SKM-1 treated with dmso at 0.1 percent for 144 hours (cell line): ENCODE measurements around the gene HBD.

Source experiments
- DNase-seq: peaks from one replicate; lab custom pipeline; 2025; ENCODE audit not compliant: unreplicated experiment; lab: John Stamatoyannopoulos, UW

Gene HBD

GRCh38 chr11:5233307-5233706, 976 bp downstream of the HBD start:
- DNase-seq: no peak

GRCh38 chr11:5232821-5233220, 1.5 kb downstream of the HBD start:
- no peak for DNase-seq

- peak; percentile 69 for DNase-seq
Observed at GRCh38 chr11:5232176-5232575, 2.1 kb downstream of the HBD start.

- no peak for DNase-seq
Observed at GRCh38 chr11:5231111-5231510, 3.2 kb downstream of the HBD start.

GRCh38 chr11:5230266-5230665, 4.0 kb downstream of the HBD start:
- DNase-seq: no peak

- DNase-seq: no peak
Observed at GRCh38 chr11:5229796-5230195, 4.5 kb downstream of the HBD start.

GRCh38 chr11:5229356-5229755, 4.9 kb downstream of the HBD start:
- DNase-seq: no peak

GRCh38 chr11:5228124-5228523, 6.2 kb downstream of the HBD start:
- DNase-seq: no peak

GRCh38 chr11:5227681-5228080, 6.6 kb downstream of the HBD start:
- DNase-seq: no peak

- peak; percentile 99 for DNase-seq
Observed at GRCh38 chr11:5226732-5227310, 7.5 kb downstream of the HBD start, which contains the start of gene HBB. Gene HBB, minus strand, starts transcription at chr11:5227071. Its CDS starts 50 bp downstream, at chr11:5227021.

- no peak for DNase-seq
Observed at GRCh38 chr11:5225480-5225871, 8.8 kb downstream of the HBD start.

- DNase-seq: no peak
Observed at GRCh38 chr11:5224538-5225479, 9.5 kb downstream of the HBD start.

- no peak for DNase-seq
Observed at GRCh38 chr11:5223686-5224085, 10.6 kb downstream of the HBD start.

GRCh38 chr11:5223146-5223545, 11.1 kb downstream of the HBD start:
- no peak for DNase-seq

- DNase-seq: no peak
Observed at GRCh38 chr11:5210376-5210885, 23.9 kb downstream of the HBD start.

- DNase-seq: peak; percentile 63
Observed at GRCh38 chr11:5204787-5205186, 29.5 kb downstream of the HBD start.

- no peak for DNase-seq
Observed at GRCh38 chr11:5203366-5203765, 30.9 kb downstream of the HBD start.

- DNase-seq: no peak
Observed at GRCh38 chr11:5200582-5200981, 33.7 kb downstream of the HBD start, which contains the start of gene OR51V1. Gene OR51V1, minus strand, starts transcription at chr11:5200682. Its CDS starts 0 bp downstream, at chr11:5200682.

GRCh38 chr11:5198285-5198684, 36.0 kb downstream of the HBD start:
- DNase-seq: no peak

GRCh38 chr11:5197536-5197935, 36.7 kb downstream of the HBD start:
- DNase-seq: peak; percentile 35

GRCh38 chr11:5196731-5197130, 37.6 kb downstream of the HBD start:
- no peak for DNase-seq

- no peak for DNase-seq
Observed at GRCh38 chr11:5196067-5196466, 38.2 kb downstream of the HBD start.
